Thoracic aorta (tissue), 2 donors: ENCODE data around the gene RPAP2. TPM values are rescaled to one million over a fixed set of nuclear protein-coding genes. Genes with fewer than 3 reads are reported as not detected.
A peak's percentile ranks its signal among the peaks of the same experiment; 100 is the strongest.
"Not testable (repeated sequence)": the region's sequence is repeated elsewhere in the genome, so short reads cannot be mapped to it uniquely, and the experiment has no call there.

ENCODE experiments used
- ATAC-seq: fragments of 150-250 bp; one replicate; pipeline ENCODE4 v1.8.0; 2017; ENCODE audit warnings: low read depth; ENCODE audit not compliant: insufficient number of reproducible peaks, low FRiP score
- DNase-seq: peaks from one replicate; pipeline ENCODE4 v3.0.0-alpha.2; 2020; ENCODE audit warnings: low spot score
- H3K27ac ChIP-seq, 2 donors: fragments of 200-600 bp; sonication (generic); 1 replicate in 1 of 2; 2 replicates in 1 of 2; pipeline ENCODE4 v1.5.1; 2016; ENCODE audit warnings: mild to moderate bottlenecking in 2 of 2, moderate library complexity in 2 of 2
- H3K27me3 ChIP-seq: fragments of 200-600 bp; sonication (generic); replicated peaks from 2 replicates; pipeline ENCODE4 v1.6.0; 2016; ENCODE audit warnings: mild to moderate bottlenecking; ENCODE audit not compliant: insufficient read depth
- H3K36me3 ChIP-seq: fragments of 200-600 bp; sonication (generic); one replicate; pipeline ENCODE4 v1.5.1; 2016
- H3K4me1 ChIP-seq, 2 donors: fragments of 200-600 bp; sonication (generic); 1 replicate in 1 of 2; 2 replicates in 1 of 2; pipeline versions ENCODE4 v1.5.1 to v1.6.0; 2016; ENCODE audit warnings: low read depth in 2 of 2, mild to moderate bottlenecking in 1 of 2; ENCODE audit not compliant: control insufficient read depth in 1 of 2
- H3K4me3 ChIP-seq: fragments of 200-600 bp; sonication (generic); 2 replicates; pipeline ENCODE4 v1.5.1; 2016; ENCODE audit warnings: mild to moderate bottlenecking
- H3K9me3 ChIP-seq: fragments of 200-600 bp; sonication (generic); 2 replicates; pipeline ENCODE4 v1.5.1; 2016
- CTCF ChIP-seq: fragments of 200-600 bp; sonication (generic); IDR thresholded peaks from one replicate; pipeline ENCODE4 v1.5.1; 2019; ENCODE audit warnings: antibody characterized with exemption
- total RNA-seq, 2 donors: library from RNA; depleted of rRNA; stranded (reverse); fragments of >200 nt; gene quantifications; one replicate each; pipeline versions ENCODE4 v1.1.0 to v1.2.3, GENCODE V29; 2016

Gene RPAP2
- 10 to 100 TPM in 1 of 2 donors, 1 to 10 TPM in 1; 7.0 to 11.2 TPM for total RNA-seq

- H3K9me3 ChIP-seq = no peaks in the 10 kb centered on the region
- no peaks in the 10 kb centered on the region for H3K36me3 ChIP-seq
- H3K27me3 ChIP-seq = no peaks in the 10 kb centered on the region
- H3K27ac ChIP-seq = peak within 1 kb of the TSS; percentile 61 to 87
- ATAC-seq (peak; percentile 98), DNase-seq (peak; percentile 28)
- H3K4me1 ChIP-seq = peaks cover 6 to 21% of the 10 kb centered on the region in 2 donors
- peak within 1 kb of the TSS; percentile 93 for H3K4me3 ChIP-seq
- peak; percentile 20 for TF ChIP-seq CTCF
Measured at GRCh38 chr1:92298573-92299476, at the start of gene RPAP2, which contains the start of gene GLMN. Gene RPAP2 (plus strand): TSS chr1:92299059. CDS start chr1:92299074, 15 bp downstream. Gene GLMN (minus strand): TSS chr1:92298987. CDS start chr1:92297999, 988 bp downstream.

GRCh38 chr1:92254714-92255113 lies 44.1 kb upstream of the RPAP2 start:
- H3K4me1 ChIP-seq, H3K36me3 ChIP-seq: not testable (repeated sequence)

GRCh38 chr1:92259350-92259749 lies 39.5 kb upstream of the RPAP2 start:
- no peak for TF ChIP-seq CTCF
- Histone ChIP-seq H3K27me3 (no peaks in the 10 kb centered on the region), H3K36me3 (peaks cover 4% of the 10 kb centered on the region), H3K4me3 (no peak overlapping the region), H3K9me3 (peaks cover 6% of the 10 kb centered on the region), H3K4me1 (no peaks in the 10 kb centered on the region), H3K27ac (no peak overlapping the region)
- no peak for ATAC-seq
- DNase-seq = no peak

More at GRCh38 chr1:92254714-92255113, 44.1 kb upstream of the RPAP2 start:
- not testable (repeated sequence) for H3K4me3 ChIP-seq, H3K27me3 ChIP-seq, ATAC-seq, DNase-seq, H3K9me3 ChIP-seq, H3K27ac ChIP-seq

- Histone ChIP-seq H3K4me3 (no peak overlapping the region), H3K4me1 (no peaks in the 10 kb centered on the region), H3K27ac (no peak overlapping the region), H3K27me3 (no peaks in the 10 kb centered on the region), H3K9me3 (no peaks in the 10 kb centered on the region), H3K36me3 (peaks cover 4% of the 10 kb centered on the region)
- DNase-seq (no peak), ATAC-seq (no peak)
- no peak for TF ChIP-seq CTCF
Measured at GRCh38 chr1:92262516-92262915, 36.3 kb upstream of the RPAP2 start.

- H3K36me3 ChIP-seq = no peaks in the 10 kb centered on the region
- no peaks in the 10 kb centered on the region for H3K27me3 ChIP-seq
- ATAC-seq (no peak), DNase-seq (no peak)
- H3K4me1 ChIP-seq = no peaks in the 10 kb centered on the region
- no peak overlapping the region for H3K4me3 ChIP-seq
- no peaks in the 10 kb centered on the region for H3K9me3 ChIP-seq
- H3K27ac ChIP-seq = no peak overlapping the region
- TF ChIP-seq CTCF = no peak
Measured at GRCh38 chr1:92273039-92273438, 25.8 kb upstream of the RPAP2 start.
